ENCODE measurements around the gene FHAD1.

DNA sequence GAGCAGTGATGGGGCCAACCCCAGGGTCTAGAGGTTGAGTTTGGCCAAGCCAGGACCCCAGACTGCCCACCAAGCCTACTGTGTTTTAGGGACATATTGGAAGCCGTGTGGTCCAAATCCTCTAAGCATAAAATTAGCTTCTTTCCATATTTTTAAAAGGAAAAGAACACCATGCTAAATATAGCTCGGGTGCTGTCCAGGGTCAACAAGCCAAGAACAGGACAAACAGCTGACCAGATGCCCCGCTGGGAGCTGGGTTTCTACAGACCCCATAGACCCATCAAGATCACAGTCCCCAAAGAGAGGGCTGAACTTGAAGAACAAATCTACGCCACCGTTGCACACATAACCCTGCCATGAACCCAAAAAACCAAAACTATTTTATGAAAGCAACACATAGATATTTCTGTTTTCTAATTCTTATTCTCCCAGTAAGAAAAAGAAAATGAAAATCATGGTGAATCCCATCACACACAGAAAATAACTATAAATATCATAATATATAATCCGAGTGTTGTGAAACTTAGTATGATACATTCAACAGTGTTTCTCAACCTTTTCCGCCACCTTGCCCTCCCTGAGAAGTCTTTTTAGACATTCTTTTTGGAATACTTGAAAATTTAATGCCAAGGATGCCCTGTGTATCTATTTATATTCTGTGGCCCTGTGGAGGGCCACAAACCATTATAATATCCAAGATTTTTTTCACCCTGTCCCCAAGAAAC lies 36.2 kb upstream of the FHAD1 start:
- TF ChIP-seq, protein P1, sequence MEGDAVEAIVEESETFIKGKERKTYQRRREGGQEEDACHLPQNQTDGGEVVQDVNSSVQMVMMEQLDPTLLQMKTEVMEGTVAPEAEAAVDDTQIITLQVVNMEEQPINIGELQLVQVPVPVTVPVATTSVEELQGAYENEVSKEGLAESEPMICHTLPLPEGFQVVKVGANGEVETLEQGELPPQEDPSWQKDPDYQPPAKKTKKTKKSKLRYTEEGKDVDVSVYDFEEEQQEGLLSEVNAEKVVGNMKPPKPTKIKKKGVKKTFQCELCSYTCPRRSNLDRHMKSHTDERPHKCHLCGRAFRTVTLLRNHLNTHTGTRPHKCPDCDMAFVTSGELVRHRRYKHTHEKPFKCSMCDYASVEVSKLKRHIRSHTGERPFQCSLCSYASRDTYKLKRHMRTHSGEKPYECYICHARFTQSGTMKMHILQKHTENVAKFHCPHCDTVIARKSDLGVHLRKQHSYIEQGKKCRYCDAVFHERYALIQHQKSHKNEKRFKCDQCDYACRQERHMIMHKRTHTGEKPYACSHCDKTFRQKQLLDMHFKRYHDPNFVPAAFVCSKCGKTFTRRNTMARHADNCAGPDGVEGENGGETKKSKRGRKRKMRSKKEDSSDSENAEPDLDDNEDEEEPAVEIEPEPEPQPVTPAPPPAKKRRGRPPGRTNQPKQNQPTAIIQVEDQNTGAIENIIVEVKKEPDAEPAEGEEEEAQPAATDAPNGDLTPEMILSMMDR (IDR thresholded peaks at IDR 0.05; ENCODE audit: low read length), result no peak
- TF ChIP-seq EZH2 (IDR thresholded peaks at IDR 0.05; ENCODE audit: borderline replicate concordance, low read length), result no peak

Measured in OCI-LY1 (cell line).